SKM-1 (cell line): ENCODE measurements around the gene PAAF1.

Experiments
- DNase-seq: peaks from one replicate; lab custom pipeline; 2025; ENCODE audit not compliant: unreplicated experiment; lab: John Stamatoyannopoulos, UW

The PAAF1 gene

GRCh38 chr11:73944085-73944484 lies 67.3 kb downstream of the PAAF1 start:
- DNase-seq = no peak

DNA sequence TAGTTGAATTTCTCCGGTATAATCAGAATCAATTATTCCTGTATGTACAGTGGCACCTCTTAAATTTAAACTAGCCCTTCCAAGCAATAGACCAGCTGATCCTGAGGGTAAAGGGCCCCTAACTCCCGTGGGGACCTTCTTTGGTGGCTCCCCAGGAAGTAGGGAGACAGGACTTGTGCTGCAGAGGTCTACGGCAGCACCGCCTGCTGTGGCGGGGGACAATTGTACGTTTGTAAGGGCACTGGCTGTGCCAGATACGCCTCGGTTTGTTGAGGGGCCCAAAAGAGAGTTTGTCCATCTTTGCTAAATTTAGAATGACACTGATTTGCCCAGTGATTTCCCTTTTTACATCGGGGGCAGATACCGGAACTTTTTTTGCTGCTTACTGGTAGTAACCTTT lies 68.1 kb downstream of the PAAF1 start:
- DNase-seq = no peak

- DNase-seq = no peak
Observed at GRCh38 chr11:73945396-73945795, 68.6 kb downstream of the PAAF1 start.

DNA sequence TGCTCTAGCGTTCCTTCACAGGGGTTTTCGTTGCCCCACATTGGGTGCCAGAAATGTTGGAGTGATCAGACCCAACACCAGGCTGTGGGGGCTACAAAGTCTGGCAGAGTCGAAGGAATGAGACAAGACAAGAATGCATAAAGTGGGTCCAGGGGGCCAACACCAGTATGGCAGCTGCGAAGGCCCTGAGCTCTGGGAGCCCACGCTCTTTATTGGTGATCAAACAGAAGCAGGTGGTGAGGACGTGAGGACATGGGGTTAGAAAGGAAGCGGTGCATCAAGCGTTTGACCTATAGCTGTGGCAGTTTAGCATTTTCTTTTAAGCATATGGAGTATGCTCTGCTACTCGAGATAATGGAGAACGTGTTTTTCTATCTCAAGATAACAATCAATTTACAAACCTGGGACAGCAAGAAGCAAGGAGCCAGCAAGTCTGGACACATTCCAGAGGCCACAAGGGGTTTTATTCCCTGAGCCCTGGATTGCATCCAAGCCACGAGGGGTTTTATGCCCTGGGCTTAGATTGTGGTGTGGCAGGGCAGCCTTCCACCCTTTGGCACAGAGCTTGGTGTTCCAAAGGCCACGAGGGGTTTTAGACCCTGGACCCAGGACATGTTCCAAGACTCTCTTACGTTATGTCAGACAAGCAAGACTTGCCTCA lies 70.1 kb downstream of the PAAF1 start:
- no peak for DNase-seq

GRCh38 chr11:73949246-73949645 lies 72.4 kb downstream of the PAAF1 start:
- no peak for DNase-seq

DNA sequence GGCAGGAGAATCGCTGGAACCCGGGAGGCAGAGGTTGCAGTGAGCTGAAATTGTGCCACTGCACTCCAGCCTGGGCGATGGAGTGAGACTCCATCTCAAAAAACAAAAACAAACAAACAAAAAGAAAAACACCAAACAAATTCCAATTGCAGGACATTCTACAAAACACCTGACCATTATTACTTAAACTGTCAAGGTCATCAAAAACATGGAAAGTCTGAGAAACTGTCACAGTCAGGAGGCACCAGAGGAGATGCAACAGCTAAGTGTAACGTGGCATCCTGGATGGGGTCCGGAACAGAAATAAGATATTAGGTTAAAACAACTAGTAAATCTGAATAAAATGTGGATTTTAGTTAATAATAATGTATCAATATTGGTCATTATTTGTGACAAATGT lies 73.1 kb downstream of the PAAF1 start:
- no peak for DNase-seq

GRCh38 chr11:73950869-73951710 lies 74.3 kb downstream of the PAAF1 start, which contains the start of gene DNAJB13:
Gene DNAJB13, plus strand, starts transcription at chr11:73951026. Its CDS starts 44 bp downstream, at chr11:73951070.
- peak; percentile 48 for DNase-seq

DNA sequence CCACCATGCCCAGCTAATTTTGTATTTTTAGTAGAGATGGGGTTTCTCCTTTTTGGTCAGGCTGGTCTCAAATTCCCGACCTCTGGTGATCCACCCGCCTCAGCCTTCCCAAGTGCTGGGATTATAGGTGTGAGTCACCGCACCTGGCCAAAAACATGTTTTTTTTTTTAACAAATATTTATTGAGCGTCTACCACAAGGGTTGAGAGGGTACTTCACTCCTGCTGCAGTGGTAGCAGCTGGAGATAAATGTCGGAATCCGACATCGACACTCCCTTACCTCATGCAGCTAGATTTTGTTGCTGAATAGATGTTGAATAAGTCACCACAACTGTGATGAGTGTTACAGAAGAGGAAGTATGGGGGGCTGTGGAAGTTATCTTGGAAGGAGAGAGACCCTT lies 75.0 kb downstream of the PAAF1 start:
- DNase-seq = no peak

DNA sequence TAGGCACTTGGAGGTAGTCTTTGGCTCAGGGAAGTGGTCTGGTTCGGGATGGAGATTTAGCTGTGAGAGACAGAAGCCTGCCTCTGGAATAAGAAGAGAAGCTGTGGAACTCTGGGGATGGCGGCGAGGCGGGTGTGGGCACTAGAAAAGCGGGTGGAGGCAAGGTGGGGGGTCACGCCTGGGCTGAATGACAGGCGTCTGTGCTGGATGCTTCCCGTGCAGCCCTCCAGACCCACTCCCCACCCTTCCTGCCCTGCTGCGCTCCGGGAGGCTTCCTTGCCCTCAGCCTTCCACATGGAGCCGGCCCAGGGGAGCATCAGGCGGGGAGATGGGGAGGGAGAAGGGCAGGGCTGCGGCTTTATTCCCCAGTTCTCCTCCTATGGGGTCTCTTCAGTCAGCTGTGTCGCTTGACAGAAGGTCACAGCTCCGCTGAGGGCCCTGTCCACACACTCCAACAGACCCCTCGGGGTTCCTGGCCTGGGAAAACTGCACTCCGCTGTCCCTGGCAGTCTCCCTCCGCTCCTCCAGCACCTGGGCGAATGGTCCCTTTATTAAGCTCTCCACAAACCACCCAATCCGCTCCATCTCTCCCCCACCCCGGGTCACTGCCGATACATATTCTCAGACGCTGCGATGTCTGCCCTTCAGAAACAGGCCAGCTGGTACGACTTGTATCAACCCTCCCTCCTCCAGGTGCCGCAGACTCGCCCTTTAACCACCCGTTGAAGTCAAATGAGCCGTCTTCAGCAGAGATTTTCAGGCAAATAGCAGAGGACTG lies 80.3 kb downstream of the PAAF1 start:
- DNase-seq = no peak

DNA sequence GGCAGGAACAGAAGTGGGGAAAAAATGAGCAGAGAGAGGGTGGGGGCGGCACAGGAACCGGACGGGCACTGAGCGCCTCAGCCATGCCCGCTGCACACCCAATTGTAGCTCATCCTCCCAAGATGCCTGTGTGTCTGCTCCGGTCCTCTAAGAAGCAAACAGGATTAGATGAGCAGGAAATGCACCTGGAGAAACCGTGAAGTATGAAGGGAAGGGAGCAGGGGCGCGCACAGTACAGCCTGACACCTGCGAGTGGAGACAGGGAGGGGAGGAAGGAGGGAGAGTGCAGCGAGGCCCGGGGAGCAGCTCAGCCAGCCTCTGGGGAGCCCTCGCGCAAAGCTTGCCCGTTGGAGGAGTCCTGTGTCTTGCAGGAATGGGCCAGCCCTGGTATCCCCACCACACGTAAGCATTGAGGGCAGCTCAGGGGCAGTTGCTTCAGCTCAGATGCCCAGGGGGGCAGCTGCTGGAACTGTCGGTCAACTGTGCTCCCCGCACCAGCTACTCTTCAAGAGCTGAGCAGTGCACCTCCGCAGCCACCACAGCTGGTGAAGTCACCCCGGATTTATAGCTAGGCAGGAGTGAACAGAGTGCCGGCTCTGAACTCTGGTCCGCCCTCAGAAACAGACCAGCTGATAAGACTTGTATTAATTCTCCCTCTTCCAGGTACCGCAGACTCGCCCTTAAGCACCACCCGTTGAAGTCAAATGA lies 81.0 kb downstream of the PAAF1 start:
- no peak for DNase-seq

DNA sequence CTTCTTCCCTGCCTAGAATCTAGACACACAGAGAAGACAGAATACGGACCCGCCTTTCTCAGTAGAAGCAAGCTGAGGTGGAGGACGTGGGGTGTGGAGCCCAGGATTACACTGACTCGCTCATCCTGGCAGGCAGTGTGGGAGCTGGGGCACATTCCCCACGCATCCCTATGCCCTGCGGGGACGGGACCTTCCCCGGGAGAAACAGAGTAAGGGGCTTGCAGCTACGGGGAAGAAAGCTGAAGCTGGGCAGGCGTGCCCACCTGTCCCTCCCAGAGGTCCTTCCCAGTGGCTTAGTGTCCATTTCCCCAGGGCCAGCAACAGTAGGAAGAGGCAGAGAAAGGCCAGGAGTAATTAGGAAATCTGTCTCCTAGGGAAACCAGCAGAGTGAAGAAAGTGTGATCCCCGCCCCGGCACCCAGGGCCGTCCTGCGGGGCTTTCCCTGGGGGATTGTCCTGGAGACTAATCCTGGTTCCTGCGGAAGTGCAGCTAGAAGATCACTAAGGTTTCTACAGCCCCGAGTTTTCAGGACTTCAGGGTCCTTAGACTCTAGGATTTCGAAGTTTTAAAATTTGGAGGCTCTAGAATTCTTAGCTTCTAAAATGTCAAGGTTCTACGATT lies 81.8 kb downstream of the PAAF1 start:
- DNase-seq = no peak

DNA sequence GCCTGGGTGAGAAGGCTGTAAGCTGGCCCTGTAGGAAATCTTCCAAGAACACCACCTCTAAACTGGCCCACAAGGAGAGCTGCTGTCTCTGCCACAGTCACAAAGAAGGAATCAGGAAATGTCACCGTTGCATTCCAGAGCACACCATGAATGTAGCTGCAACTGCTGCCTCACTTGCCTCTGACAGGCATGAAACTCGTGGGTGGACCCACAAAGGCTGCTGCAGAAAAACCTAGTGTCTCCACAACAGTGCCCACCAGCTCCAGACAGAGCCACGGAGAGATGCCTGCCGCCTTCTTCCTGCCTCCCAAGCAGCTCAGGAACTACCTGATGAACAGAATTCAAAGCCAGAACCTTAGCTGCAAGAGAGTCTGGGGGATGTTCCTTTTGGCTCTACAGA lies 84.5 kb downstream of the PAAF1 start:
- DNase-seq = no peak

DNA sequence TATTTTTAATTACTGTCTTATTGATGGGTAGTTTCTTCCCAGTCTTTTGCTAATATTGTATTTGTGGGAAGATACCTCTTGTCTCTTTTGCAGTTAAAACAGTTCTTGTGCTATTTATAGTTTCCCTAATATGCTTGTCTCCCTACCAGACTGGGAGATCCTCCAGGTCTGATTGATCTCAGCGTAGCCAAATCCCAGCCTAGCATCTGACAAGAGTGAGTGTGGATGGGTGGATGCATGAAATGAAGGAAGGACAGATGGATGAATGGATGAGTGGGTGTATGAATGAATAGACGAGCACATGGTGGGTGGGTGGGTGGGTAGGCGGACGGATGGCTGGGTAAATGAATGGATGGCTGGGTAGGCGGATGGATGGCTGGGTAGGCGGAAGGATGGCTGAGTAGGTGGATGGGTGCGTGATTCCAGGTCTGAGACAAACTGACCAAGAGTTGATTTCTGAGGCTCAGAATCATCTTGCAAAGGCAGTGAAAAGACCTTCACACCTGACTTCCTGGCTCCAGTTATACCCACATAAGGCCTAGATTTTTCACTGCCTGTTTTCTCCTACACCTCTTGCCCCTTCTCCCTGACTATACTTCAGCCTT lies 85.4 kb downstream of the PAAF1 start:
- no peak for DNase-seq

DNA sequence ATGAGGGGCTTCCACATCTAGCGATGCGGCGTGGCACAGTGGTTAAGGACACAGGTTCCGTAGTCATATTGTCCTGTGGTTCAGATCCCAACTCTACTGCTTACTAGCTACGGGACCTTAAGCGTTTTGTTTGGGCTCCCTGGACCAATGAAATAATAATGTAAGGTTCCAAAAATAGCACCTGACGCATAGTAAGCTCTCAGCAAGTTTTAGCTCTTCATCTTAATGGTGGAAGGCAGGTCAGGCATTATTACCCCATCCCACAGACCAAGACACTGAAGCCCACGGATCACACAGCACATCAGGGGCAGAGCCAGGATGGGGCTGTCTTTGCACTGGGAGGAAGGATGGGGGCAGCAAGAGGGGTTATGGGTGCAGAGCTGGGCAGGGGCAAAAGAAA lies 87.1 kb downstream of the PAAF1 start:
- DNase-seq = no peak

- DNase-seq = no peak
Observed at GRCh38 chr11:73965076-73965763, 88.4 kb downstream of the PAAF1 start.

- DNase-seq = no peak
Observed at GRCh38 chr11:73965764-73966121, 88.9 kb downstream of the PAAF1 start.

DNA sequence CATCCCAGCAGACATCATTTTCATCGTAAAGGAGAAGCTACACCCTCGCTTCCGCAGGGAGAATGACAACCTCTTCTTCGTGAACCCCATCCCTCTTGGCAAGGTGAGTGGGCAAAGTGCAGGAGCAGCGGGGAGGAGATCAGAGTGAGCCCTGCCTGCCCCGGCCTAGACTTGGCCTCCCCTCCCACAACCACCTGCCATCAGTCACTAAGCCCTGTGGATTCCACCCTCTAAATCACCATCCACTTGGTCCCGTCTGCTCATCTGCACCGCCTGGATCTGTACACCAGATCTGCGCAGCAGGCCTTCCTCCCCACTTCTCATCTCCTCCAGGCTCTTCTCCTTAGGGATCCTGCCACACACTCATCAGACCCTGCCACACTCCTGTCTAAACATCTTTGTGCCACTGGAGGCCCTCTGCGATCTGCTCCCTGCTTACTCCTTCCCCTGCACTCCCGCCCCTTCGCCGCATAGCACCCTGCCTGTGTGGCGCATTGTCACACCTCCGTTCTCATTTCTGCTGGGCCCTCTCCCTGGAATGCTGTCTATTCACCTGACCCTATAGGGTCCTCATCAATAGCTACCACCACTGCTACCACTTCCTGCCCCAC lies 91.7 kb downstream of the PAAF1 start:
- no peak for DNase-seq

DNA sequence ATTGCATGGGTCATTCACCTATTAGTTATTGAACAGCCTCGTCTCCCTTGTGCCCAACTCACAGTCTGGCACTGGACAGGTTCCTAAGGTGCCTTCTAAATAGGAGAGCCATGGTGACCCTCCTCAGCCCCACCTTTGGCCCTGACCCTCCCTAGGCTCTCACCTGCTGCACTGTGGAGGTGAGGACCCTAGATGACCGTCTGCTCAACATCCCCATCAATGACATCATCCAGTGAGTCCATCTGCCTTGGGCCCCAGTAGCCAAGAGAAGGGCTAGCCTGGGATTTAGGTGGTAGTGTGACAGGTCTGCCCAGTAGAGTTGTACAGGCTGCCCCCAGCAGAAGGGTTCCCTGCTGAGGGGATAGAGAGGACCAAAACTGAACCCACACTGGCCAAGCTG lies 92.3 kb downstream of the PAAF1 start:
- no peak for DNase-seq
